NB4 (cell line): ENCODE data around the gene FPR3.
A peak's percentile ranks its signal among the peaks of the same experiment; 100 is the strongest.

Experiments used
- DNase-seq: peaks from one replicate; pipeline ENCODE4 v3.0.0; 2010; ENCODE audit warnings: low read depth
- H3K4me3 ChIP-seq: one replicate; pipeline ENCODE4 v1.5.1; 2011; ENCODE audit warnings: mild to moderate bottlenecking, low read depth, low read length, moderate library complexity
- CTCF ChIP-seq: IDR thresholded peaks from one replicate; pipeline ENCODE4 v1.5.1; 2012; ENCODE audit warnings: low read depth, low read length
- MAX ChIP-seq: IDR thresholded peaks from 2 replicates; pipeline ENCODE4 v1.6.1; 2011; ENCODE audit warnings: low read depth, low read length
- MYC ChIP-seq: IDR thresholded peaks from 2 replicates; pipeline ENCODE4 v1.6.1; 2011; ENCODE audit warnings: low read depth, low read length
- POLR2A ChIP-seq: IDR thresholded peaks from 2 replicates; pipeline ENCODE4 v1.6.1; 2011; ENCODE audit warnings: mild to moderate bottlenecking; ENCODE audit not compliant: insufficient read length; ENCODE audit errors: extremely low read depth

The FPR3 gene

GRCh38 chr19:51815043-51815442 is 20.1 kb downstream of the FPR3 start:
- TF ChIP-seq POLR2A (no peak), MYC (no peak), MAX (no peak), CTCF (no peak)
- peak; percentile 21 for DNase-seq

GRCh38 chr19:51816711-51817110 is 21.8 kb downstream of the FPR3 start:
- TF ChIP-seq CTCF (no peak), MYC (no peak), MAX (no peak), POLR2A (no peak)
- H3K4me3 ChIP-seq = no peak overlapping the region
- DNase-seq = no peak

More at GRCh38 chr19:51815043-51815442, 20.1 kb downstream of the FPR3 start:
- no peak overlapping the region for H3K4me3 ChIP-seq

- no peak for DNase-seq
- no peak overlapping the region for H3K4me3 ChIP-seq
- no peak for TF ChIP-seq CTCF
Observed at GRCh38 chr19:51820011-51820410, 25.1 kb downstream of the FPR3 start.

- TF ChIP-seq MYC (no peak), POLR2A (no peak), MAX (no peak), CTCF (no peak)
- DNase-seq = no peak
- no peak overlapping the region for H3K4me3 ChIP-seq
Observed at GRCh38 chr19:51820831-51821446, 26.0 kb downstream of the FPR3 start.

- TF ChIP-seq MAX (no peak), CTCF (no peak), MYC (no peak), POLR2A (no peak)
- no peak for DNase-seq
- H3K4me3 ChIP-seq = no peak overlapping the region
Observed at GRCh38 chr19:51821456-51821855, 26.5 kb downstream of the FPR3 start.

GRCh38 chr19:51821921-51822320 is 27.0 kb downstream of the FPR3 start:
- no peak overlapping the region for H3K4me3 ChIP-seq
- TF ChIP-seq CTCF (no peak), MAX (no peak), MYC (no peak), POLR2A (no peak)
- DNase-seq = no peak
